ENCODE measurements around the gene PRKCG. TPM values are rescaled to one million over a fixed set of nuclear protein-coding genes. Genes with fewer than 3 reads are reported as not detected.
A peak's percentile ranks its signal among the peaks of the same experiment; 100 is the strongest.

PRKCG gene
- total RNA-seq, 1 experiment from 2014 or later, result 1.7 TPM

DNA sequence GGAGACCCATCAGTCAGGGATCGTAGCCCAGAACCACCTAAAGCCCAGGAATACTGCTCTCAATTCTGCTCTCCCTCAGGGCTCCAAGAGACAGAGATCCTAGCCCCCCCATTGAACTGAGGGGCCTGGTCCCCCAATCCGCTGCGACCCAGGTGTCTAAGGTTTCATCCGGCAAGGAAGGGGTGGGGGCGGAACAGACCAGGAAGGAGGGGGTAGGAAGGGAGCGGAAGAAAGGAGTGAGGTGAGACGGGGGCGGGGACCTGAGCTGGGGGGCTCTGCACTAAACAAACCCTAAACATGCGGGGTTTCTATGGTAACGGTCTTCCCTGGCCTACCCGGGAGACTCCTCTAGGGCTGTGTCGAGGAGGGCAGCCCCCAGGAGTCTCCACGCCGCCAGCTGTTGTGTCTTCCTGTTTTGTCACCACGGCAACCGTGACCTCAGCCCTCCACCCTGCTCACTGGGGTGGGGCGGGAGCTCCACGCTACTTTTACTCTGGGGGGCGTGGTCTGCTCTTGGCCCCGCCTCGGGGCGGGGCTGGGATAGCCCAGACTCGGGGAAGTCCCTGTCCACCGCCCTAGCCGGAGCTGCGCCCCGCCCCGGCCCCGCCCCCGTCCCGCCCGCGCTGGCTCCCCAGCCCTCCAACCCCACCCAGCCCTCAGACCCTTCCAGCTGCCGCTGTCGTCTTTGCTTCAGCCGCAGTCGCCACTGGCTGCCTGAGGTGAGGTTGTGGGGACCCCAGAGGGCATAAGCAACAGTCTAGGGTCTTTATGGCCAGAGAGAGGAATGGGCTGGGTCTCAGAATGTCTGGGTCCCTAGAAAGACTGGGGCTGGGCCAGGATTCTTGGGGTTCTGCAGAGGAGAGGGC is 14.5 kb upstream of the PRKCG start, which contains the start of gene MYADM:
Gene MYADM, plus strand, starts transcription at position 659 of the 866 bp plus-strand sequence. CDS start 5,647 bp downstream, outside the sequence.
- ChIA-PET POLR2A (interaction anchor here (0.6 to 2.4 kb wide), 15 partner anchors 8 to 322 kb away, joined by 3 to 37 read pairs (median 4); partner anchors contain the start of genes CACNG6, CNOT3, MBOAT7 and PRKCG), CTCF (interaction anchor here (1.0 to 2.8 kb wide), 6 partner anchors 12 to 163 kb away, joined by 3 to 29 read pairs (median 8); partner anchors contain the start of gene PRKCG)
- BruUV-seq (replicated peaks), result TSS peak; percentile 75
- H3K27me3 Mint-ChIP-seq (ENCODE audit: insufficient read depth, unreplicated experiment), result no peaks in the 10 kb centered on the region
- DNase-seq, result peak; percentile 99
- peaks cover 61% of the 10 kb centered on the region for H3K36me3 Mint-ChIP-seq (ENCODE audit: insufficient read depth, unreplicated experiment)
- peak within 1 kb of the TSS; percentile 99 for H3K4me3 ChIP-seq (ENCODE audit: low read depth, low read length)
- H3K4me3 Mint-ChIP-seq (ENCODE audit: unreplicated experiment), result peak within 1 kb of the TSS; percentile 97
- intact Hi-C loops (cut with micrococcal nuclease; ENCODE audit: unreplicated experiment), result loop anchor here (5.0 kb wide), 1 partner anchor 270 kb away; the partner anchor contains the start of gene CNOT3
- H3K27me3 ChIP-seq (replicated peaks; ENCODE audit: control insufficient read depth, insufficient read depth, low read length), result no peaks in the 10 kb centered on the region
- no peaks in the 10 kb centered on the region for H3K9me3 Mint-ChIP-seq (ENCODE audit: unreplicated experiment)
- peaks cover 37% of the 10 kb centered on the region for H3K4me1 ChIP-seq
- no peaks in the 10 kb centered on the region for H3K9me3 ChIP-seq
- peak within 1 kb of the TSS; percentile 100 for H3K27ac Mint-ChIP-seq (ENCODE audit: unreplicated experiment)
- TF ChIP-seq, protein P1, sequence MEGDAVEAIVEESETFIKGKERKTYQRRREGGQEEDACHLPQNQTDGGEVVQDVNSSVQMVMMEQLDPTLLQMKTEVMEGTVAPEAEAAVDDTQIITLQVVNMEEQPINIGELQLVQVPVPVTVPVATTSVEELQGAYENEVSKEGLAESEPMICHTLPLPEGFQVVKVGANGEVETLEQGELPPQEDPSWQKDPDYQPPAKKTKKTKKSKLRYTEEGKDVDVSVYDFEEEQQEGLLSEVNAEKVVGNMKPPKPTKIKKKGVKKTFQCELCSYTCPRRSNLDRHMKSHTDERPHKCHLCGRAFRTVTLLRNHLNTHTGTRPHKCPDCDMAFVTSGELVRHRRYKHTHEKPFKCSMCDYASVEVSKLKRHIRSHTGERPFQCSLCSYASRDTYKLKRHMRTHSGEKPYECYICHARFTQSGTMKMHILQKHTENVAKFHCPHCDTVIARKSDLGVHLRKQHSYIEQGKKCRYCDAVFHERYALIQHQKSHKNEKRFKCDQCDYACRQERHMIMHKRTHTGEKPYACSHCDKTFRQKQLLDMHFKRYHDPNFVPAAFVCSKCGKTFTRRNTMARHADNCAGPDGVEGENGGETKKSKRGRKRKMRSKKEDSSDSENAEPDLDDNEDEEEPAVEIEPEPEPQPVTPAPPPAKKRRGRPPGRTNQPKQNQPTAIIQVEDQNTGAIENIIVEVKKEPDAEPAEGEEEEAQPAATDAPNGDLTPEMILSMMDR (IDR thresholded peaks at IDR 0.05; ENCODE audit: insufficient read depth in 1 of 2, low read depth in 1 of 2, low read length in 1 of 2, severe bottlenecking in 1 of 2, unreplicated experiment in 1 of 2), result no peak
- H3K4me1 Mint-ChIP-seq (ENCODE audit: low read depth, unreplicated experiment), result peaks cover 38% of the 10 kb centered on the region
- no peaks in the 10 kb centered on the region; the same call in 1 of the 2 replicates for H3K36me3 ChIP-seq (ENCODE audit: control insufficient read depth, insufficient read depth, low read length)

- TF ChIP-seq, protein P1 (IDR thresholded peaks at IDR 0.05; ENCODE audit: insufficient read depth in 1 of 2, low read depth in 1 of 2, low read length in 1 of 2, severe bottlenecking in 1 of 2, unreplicated experiment in 1 of 2), result no peak
- H3K27ac Mint-ChIP-seq (ENCODE audit: unreplicated experiment), result peak overlapping the region; percentile 100
- H3K9me3 ChIP-seq, result no peaks in the 10 kb centered on the region
- peaks cover 70% of the 10 kb centered on the region for H3K36me3 Mint-ChIP-seq (ENCODE audit: insufficient read depth, unreplicated experiment)
- intact Hi-C loops (cut with micrococcal nuclease; ENCODE audit: unreplicated experiment), result loop anchor here (5.0 kb wide), 1 partner anchor 269 kb away; the partner anchor contains the start of gene CNOT3
- H3K9me3 Mint-ChIP-seq (ENCODE audit: unreplicated experiment), result no peaks in the 10 kb centered on the region
- peak overlapping the region; percentile 99 for H3K4me3 ChIP-seq (ENCODE audit: low read depth, low read length)
- ChIA-PET CTCF (interaction anchor here (0.9 to 2.8 kb wide), 6 partner anchors 11 to 162 kb away, joined by 3 to 29 read pairs (median 8); partner anchors contain the start of gene PRKCG), POLR2A (interaction anchor here (0.6 to 2.4 kb wide), 14 partner anchors 8 to 322 kb away, joined by 3 to 37 read pairs (median 4); partner anchors contain the start of genes CNOT3, MBOAT7 and PRKCG)
- H3K27me3 ChIP-seq (replicated peaks; ENCODE audit: control insufficient read depth, insufficient read depth, low read length), result no peaks in the 10 kb centered on the region
- peak overlapping the region; percentile 97 for H3K4me3 Mint-ChIP-seq (ENCODE audit: unreplicated experiment)
- TSS peak; percentile 52 for BruUV-seq (replicated peaks)
- peaks cover 37% of the 10 kb centered on the region for H3K4me1 ChIP-seq
- H3K36me3 ChIP-seq (ENCODE audit: control insufficient read depth, insufficient read depth, low read length), result no peaks in the 10 kb centered on the region; the same call in 1 of the 2 replicates
- H3K27me3 Mint-ChIP-seq (ENCODE audit: insufficient read depth, unreplicated experiment), result no peaks in the 10 kb centered on the region
- H3K4me1 Mint-ChIP-seq (ENCODE audit: low read depth, unreplicated experiment), result peaks cover 38% of the 10 kb centered on the region
- DNase-seq, result peak; percentile 78 to 86
These were observed 13.7 kb upstream of the PRKCG start for GRCh38 chr19:53868091-53868891.

All from Caco-2 (cell line).